Memory B cell (primary cell): ENCODE data around the gene TEX47.

Source experiments
- ATAC-seq: fragments of 150-1000 bp; cut with Tn5 transposase; 2 replicates; pipeline ENCODE4 v1.10.0; 2021; ENCODE audit warnings: low read depth, mild to moderate bottlenecking, moderate library complexity
- DNase-seq, 2 donors: peaks; one replicate each; pipeline ENCODE4 v3.0.0; 2022; ENCODE audit warnings: low spot score in 2 of 2
- H3K27ac Mint-ChIP-seq: one replicate; pipeline ENCODE4 v1.8.0; 2022; ENCODE audit warnings: mild to moderate bottlenecking, moderate library complexity, mixed read lengths
- H3K27me3 Mint-ChIP-seq: one replicate; pipeline ENCODE4 v1.8.0; 2022; ENCODE audit warnings: mixed read lengths
- H3K36me3 Mint-ChIP-seq: one replicate; pipeline ENCODE4 v1.8.0; 2022; ENCODE audit warnings: mild to moderate bottlenecking, mixed read lengths
- H3K4me1 Mint-ChIP-seq: one replicate; pipeline ENCODE4 v1.8.0; 2022; ENCODE audit warnings: mixed read lengths
- H3K4me3 Mint-ChIP-seq: one replicate; pipeline ENCODE4 v1.8.0; 2022; ENCODE audit warnings: mild to moderate bottlenecking, moderate library complexity, mixed read lengths
- H3K9me3 Mint-ChIP-seq: one replicate; pipeline ENCODE4 v1.8.0; 2022; ENCODE audit warnings: mixed read lengths

TEX47 gene

DNA sequence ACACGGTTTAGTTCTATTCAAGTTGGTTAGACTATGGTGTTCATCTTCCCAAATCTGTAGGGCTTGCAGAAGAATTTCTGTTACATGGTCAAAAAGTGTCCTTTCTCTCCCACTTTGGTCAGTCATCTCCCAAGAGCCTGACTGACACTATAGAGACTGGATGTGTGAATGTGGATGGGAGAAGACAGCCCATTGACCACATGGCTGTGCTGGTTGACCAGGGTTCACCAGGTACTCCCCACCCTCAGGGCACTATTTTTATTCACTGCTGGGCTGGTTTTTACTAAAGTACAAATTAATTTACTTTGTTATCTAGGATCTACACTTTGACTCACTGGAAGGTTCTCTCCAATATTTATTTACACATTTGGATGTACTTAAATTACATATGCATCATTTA lies 33.8 kb downstream of the TEX47 start:
- H3K27ac Mint-ChIP-seq, result no peak overlapping the region
- ATAC-seq, result no peak
- no peaks in the 10 kb centered on the region for H3K36me3 Mint-ChIP-seq
- no peak for DNase-seq
- H3K4me3 Mint-ChIP-seq, result no peak overlapping the region
- H3K4me1 Mint-ChIP-seq, result no peaks in the 10 kb centered on the region
- H3K9me3 Mint-ChIP-seq, result no peaks in the 10 kb centered on the region
- peaks cover 3% of the 10 kb centered on the region for H3K27me3 Mint-ChIP-seq

DNA sequence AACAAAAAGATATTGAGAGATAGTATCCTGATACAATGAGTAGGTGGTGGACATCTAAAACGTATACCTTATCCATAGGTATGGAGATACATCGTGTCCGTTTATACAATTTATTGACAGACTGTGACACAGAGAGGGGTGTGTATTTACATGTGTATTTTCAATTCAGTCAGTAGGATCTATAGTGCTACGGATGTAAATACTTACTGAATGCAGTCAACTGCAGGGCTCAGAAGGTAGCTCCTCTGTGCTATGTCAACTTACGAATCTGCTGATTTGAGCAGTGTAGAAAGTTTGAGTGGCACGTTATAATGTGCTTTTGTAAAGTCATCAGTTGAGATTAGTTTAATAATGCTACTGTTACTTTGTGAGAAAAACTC lies 35.4 kb downstream of the TEX47 start:
- Mint-ChIP-seq H3K27ac (no peak overlapping the region), H3K4me3 (no peak overlapping the region), H3K36me3 (no peaks in the 10 kb centered on the region), H3K27me3 (peaks cover 4% of the 10 kb centered on the region), H3K4me1 (no peaks in the 10 kb centered on the region), H3K9me3 (no peaks in the 10 kb centered on the region)
- DNase-seq (no peak), ATAC-seq (no peak)

DNA sequence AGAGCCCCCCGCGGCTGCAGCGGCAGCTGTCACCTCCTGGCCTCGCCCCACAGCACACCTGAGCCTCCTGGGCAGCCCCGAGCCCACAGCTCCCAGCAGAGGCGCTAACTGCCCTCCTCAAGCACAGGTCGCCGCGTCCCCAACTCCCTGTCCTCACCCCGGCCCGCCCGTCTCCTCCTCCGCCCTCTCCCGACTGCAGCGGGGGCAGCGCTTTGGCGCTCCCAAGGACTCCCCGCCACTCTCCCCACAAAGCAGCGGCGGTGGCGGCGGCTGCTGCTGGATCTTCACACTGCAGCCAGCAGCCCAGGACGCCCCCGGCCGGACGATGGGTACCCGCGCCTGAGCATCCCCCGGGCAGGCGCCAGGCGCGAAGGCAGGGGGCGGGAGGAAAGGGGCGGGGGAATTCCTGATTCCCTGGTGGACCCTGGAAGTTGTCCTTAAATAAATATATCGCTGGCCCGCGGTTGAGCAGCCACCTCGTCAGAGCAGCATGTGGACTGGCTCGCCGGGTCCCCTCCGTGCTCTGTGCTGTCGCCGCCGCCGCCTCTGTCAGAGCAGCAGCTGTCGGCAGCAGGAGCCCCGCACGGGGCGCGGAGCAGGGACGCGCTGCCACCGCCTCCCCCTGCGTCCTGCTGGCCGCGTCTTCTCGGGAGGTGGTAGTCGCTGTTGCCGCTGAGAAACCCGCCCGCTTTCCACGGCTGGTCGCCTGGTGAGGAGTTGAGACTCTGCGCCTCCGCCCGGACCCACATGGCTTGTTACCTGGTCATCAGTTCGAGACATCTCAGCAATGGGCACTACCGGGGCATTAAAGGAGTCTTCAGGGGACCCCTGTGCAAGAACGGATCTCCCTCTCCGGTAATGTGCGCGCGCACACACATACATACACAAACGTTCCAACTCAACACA lies 36.1 kb downstream of the TEX47 start, which contains the start of gene ZNF804B:
TSS of gene ZNF804B (plus strand) at position 471 of the 906 bp plus-strand sequence. CDS start at position 748, 277 bp downstream.
- Mint-ChIP-seq H3K4me3 (no peak within 1 kb of the TSS), H3K36me3 (no peaks in the 10 kb centered on the region), H3K27me3 (peaks cover 4% of the 10 kb centered on the region), H3K9me3 (no peaks in the 10 kb centered on the region), H3K4me1 (no peaks in the 10 kb centered on the region), H3K27ac (no peak within 1 kb of the TSS)
- ATAC-seq (no peak), DNase-seq (no peak)

DNA sequence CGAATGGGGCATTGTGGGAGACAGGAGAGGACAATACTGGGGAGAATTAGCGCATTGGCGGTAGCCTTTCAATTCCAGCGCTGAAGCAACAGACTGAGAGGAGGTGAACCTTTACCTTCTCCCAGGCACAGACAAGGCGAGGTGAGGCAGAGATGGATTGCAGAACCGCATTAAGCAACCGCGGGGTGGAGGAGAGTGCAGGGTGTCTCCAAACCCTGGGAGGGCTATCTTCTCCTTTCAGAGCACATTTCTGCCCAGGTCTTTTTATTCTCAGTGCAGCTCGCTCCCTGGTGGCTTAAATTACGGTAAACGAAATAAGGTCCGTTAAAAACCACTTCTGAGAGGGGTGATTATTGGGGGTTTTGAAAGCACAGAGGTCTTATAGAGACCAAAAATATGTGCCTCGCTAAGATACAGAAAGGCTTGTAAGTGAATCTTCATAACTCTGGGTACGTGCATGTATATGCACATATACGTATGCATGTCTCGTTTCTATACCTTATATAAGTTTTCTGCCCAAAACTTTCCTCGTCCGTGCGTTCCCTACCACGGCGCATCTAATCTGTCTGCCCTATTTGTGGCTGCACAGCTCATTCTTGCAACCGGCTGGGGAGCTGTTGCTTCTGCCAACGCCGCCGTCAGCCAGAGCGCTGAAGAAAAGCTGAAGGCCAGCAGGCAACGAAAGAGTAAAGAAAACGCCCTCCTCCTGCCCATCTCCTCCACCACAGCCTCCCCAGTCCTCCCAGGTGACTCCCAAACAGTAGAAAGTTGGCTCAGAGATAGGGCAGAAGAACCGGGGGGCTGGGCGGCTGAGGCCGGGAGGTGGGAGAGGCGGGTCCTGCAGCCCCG lies 36.9 kb downstream of the TEX47 start:
- no peak for DNase-seq
- Mint-ChIP-seq H3K9me3 (no peaks in the 10 kb centered on the region), H3K36me3 (no peaks in the 10 kb centered on the region), H3K4me3 (no peak overlapping the region), H3K27ac (no peak overlapping the region), H3K27me3 (peaks cover 4% of the 10 kb centered on the region), H3K4me1 (no peaks in the 10 kb centered on the region)
- ATAC-seq, result no peak

DNA sequence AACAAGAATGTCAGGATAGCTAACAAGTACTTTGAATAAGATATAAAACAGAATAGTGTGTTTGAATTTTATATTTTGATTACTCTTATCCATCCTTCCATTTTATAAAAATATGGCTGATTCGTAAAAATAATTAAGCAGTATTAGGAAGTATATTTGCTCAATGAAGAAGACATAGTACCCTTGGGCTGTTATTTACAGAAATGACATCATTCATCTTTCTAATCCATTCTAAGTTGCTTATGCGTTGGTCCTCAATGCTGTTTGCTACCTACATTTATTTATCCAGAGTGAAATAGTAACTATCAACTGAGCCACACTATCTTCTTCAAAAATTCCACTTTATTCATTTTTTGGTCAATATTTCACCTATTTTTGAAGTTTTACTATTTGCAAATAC lies 38.2 kb downstream of the TEX47 start:
- Mint-ChIP-seq H3K36me3 (no peaks in the 10 kb centered on the region), H3K27ac (no peak overlapping the region), H3K4me3 (no peak overlapping the region), H3K27me3 (peaks cover 4% of the 10 kb centered on the region), H3K4me1 (no peaks in the 10 kb centered on the region), H3K9me3 (peaks cover 1% of the 10 kb centered on the region)
- no peak for DNase-seq
- ATAC-seq, result no peak

- Mint-ChIP-seq H3K27me3 (peaks cover 4% of the 10 kb centered on the region), H3K27ac (no peak overlapping the region), H3K36me3 (no peaks in the 10 kb centered on the region), H3K4me3 (no peak overlapping the region), H3K4me1 (no peaks in the 10 kb centered on the region), H3K9me3 (peaks cover 2% of the 10 kb centered on the region)
- no peak for ATAC-seq
- DNase-seq, result no peak
Measured at GRCh38 chr7:88756802-88757201, 38.7 kb downstream of the TEX47 start.

GRCh38 chr7:88746126-88746525 lies 49.4 kb downstream of the TEX47 start:
- H3K4me3 Mint-ChIP-seq, result no peak overlapping the region
- H3K4me1 Mint-ChIP-seq, result no peaks in the 10 kb centered on the region
- no peaks in the 10 kb centered on the region for H3K36me3 Mint-ChIP-seq
- H3K9me3 Mint-ChIP-seq, result no peaks in the 10 kb centered on the region
- H3K27me3 Mint-ChIP-seq, result no peaks in the 10 kb centered on the region
- ATAC-seq, result no peak
- H3K27ac Mint-ChIP-seq, result no peak overlapping the region
- no peak for DNase-seq
